Aorta (tissue), 5 donors: ENCODE data around the gene PTPRD. TPM values are rescaled to one million over a fixed set of nuclear protein-coding genes. Genes with fewer than 3 reads are reported as not detected.
"Not testable (repeated sequence)": the region's sequence is repeated elsewhere in the genome, so short reads cannot be mapped to it uniquely, and the experiment has no call there.

Experiments used
- ATAC-seq: fragments of 200-7000 bp; cut with Tn5 transposase; one replicate; pipeline ENCODE4 v1.9.1; 2022; ENCODE audit warnings: moderate library complexity; ENCODE audit not compliant: low FRiP score
- DNase-seq, 2 donors: peaks; one replicate each; pipeline ENCODE4 v3.0.0-alpha.2; 2020
- H3K27ac ChIP-seq, 2 donors: one replicate each; pipeline ENCODE4 v1.5.1; 2013; ENCODE audit warnings: low read length in 2 of 2, mild to moderate bottlenecking in 2 of 2, moderate library complexity in 2 of 2, control low read depth in 1 of 2, inconsistent platforms in 1 of 2, low read depth in 1 of 2
- H3K27me3 ChIP-seq, 2 donors: one replicate each; pipeline ENCODE4 v1.6.1; 2013; ENCODE audit warnings: control low read depth in 1 of 2, low read length in 1 of 2, mild to moderate bottlenecking in 1 of 2, moderate library complexity in 1 of 2; ENCODE audit not compliant: insufficient read depth in 2 of 2, control insufficient read depth in 1 of 2
- H3K36me3 ChIP-seq, 2 donors: one replicate each; pipeline ENCODE4 v1.6.1; 2013; ENCODE audit warnings: control low read depth in 1 of 2, low read length in 1 of 2, mild to moderate bottlenecking in 1 of 2; ENCODE audit not compliant: insufficient read depth in 2 of 2, control insufficient read depth in 1 of 2
- H3K4me1 ChIP-seq, 2 donors: one replicate each; pipeline ENCODE4 v1.6.1; 2013; ENCODE audit warnings: low read length in 2 of 2, control low read depth in 1 of 2, mild to moderate bottlenecking in 1 of 2, moderate library complexity in 1 of 2; ENCODE audit not compliant: insufficient read depth in 2 of 2, control insufficient read depth in 1 of 2
- H3K4me3 ChIP-seq, 2 donors: one replicate each; pipeline ENCODE4 v1.5.1; 2013; ENCODE audit warnings: low read length in 2 of 2, control low read depth in 1 of 2, mild to moderate bottlenecking in 1 of 2
- H3K9me3 ChIP-seq: one replicate; pipeline ENCODE4 v1.6.1; 2013; ENCODE audit warnings: mild to moderate bottlenecking, low read length; ENCODE audit not compliant: control insufficient read depth
- WGBS, 2 donors: extraction: QIAGEN DNeasy Blood & Tissue Kit; methylation state at CpG; one replicate each; pipeline ENCODE4 v1.1.7; 2013; 5-methylcytosine and 5-hydroxymethylcytosine counted together
- intact Hi-C, 2 donors: fragments of 100-400 bp; cut with DNase I; formaldehyde crosslinking; loops; one replicate each; pipeline versions ENCODE4 v1.14.2 to v1.15.0; 2022
- polyA plus RNA-seq, 2 donors: library from polyadenylated mRNA; stranded (reverse); fragments of 200-250 nt; gene quantifications; one replicate each; pipeline ENCODE4 v1.2.3, GENCODE V29; 2013
- total RNA-seq, 2 donors: library from RNA; stranded (reverse); fragmentation: NEBNext Ultra II Directional; extraction: Animal tissue kit (Norgen Biotek cat#: 25700); gene quantifications; one replicate each; pipeline ENCODE4 v1.2.1, GENCODE V29; 2021
- donor health status: healthy with polysubstance abuse.
- donor health status: Bipolar disorder and iron deficiency.
- donor health status: DM: no; HTN: no; CAD: no.
- donor health status: DM: no; HTN: no; CAD: no.
- donor health status: DM: yes; HTN: yes; CAD: no.

Gene PTPRD
- total and polyA plus RNA-seq, 4 donors: 1.5 to 92.0 (median 29.4) TPM

DNA sequence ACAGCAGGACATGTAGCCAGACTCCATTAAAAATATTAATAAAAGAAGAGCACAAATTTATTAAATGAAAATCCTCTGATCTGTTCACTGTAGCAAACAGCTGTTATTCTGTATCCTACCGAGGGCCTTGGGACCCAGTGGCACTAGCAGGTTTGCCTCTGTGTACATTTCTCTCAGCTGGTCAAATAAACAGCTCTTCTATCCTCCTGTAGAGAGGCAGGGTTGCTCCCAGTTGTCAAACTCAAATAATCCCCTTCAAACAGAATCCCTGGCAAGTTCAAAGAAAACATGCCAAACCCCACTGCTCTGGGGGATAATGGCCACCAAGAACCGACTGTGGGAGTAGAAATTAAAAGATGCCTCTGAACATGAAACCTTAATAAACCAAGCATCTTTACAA lies 1551.2 kb downstream of the PTPRD start:
- H3K36me3 ChIP-seq: no peaks in the 10 kb centered on the region
- no peaks in the 10 kb centered on the region for H3K4me1 ChIP-seq
- DNase-seq (no peak), ATAC-seq (no peak)
- intact Hi-C loops: no loop called here
- 39 to 47% methylated on average over 2 of the region's 2 CpGs for WGBS, 2 donors
- no peak overlapping the region for H3K27ac ChIP-seq
- H3K9me3 ChIP-seq: no peaks in the 10 kb centered on the region
- H3K27me3 ChIP-seq: no peaks in the 10 kb centered on the region
- H3K4me3 ChIP-seq: no peak overlapping the region

DNA sequence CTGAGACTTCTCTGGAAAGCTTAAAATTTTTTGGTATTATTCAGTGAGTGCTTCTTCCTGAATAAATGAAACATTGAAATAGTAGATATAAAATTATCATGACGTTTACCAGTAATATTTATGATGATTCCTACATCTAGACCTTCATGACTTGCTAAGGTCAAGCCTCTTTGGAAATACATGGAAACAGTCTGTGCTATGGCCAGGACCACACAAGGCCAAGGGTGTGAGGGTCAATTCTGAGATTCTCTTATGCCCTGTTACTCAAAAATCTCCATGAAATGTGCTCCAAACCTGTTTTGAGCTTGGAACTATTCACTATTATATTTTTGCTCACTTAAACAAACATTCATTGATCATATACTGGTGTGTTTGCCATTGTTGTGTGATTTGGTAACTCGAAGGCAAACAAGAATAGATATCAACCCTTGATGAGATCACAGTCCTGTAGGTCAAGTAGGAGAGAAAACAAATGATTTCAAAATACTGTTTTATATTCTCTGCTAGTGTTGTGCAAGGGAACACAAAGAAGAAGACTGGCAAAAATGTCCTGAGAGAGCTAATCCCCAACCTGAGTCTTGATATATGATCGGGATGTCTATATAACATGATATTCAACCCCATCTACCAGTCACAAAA lies 1558.3 kb downstream of the PTPRD start:
- no peaks in the 10 kb centered on the region for H3K9me3 ChIP-seq
- H3K27ac ChIP-seq: no peak overlapping the region
- H3K4me1 ChIP-seq: no peaks in the 10 kb centered on the region
- 81 to 89% methylated on average over 3 of the region's 3 CpGs for WGBS, 2 donors
- intact Hi-C loops: no loop called here
- no peak for ATAC-seq
- no peak for DNase-seq
- no peaks in the 10 kb centered on the region for H3K27me3 ChIP-seq
- no peaks in the 10 kb centered on the region for H3K36me3 ChIP-seq
- H3K4me3 ChIP-seq: no peak overlapping the region

DNA sequence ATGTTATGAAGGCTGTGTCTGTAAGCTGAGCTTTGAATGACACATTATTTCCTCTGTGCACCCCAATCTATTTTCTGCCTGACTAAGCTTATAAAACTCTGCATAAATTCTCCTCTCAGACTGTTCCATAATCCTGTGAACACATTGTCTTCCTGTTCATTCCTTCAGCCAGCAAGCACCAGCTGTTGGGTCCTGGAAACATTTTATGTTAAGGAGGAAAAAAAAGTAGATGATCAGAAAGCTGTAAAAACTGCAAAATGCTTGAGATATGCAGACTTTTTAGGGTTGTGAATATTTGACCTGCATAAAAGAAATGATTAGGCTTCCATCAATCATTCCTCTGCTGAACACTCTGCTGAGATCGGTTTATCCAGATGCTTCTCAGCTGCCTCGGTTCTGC lies 1567.2 kb downstream of the PTPRD start:
- H3K9me3 ChIP-seq: no peaks in the 10 kb centered on the region
- no peak overlapping the region for H3K27ac ChIP-seq
- DNase-seq (no peak), ATAC-seq (no peak)
- H3K4me3 ChIP-seq: no peak overlapping the region
- no peaks in the 10 kb centered on the region for H3K27me3 ChIP-seq
- intact Hi-C loops: no loop called here
- WGBS, 2 donors: 65 to 78% methylated on average over 2 of the region's 2 CpGs
- H3K36me3 ChIP-seq: no peaks in the 10 kb centered on the region
- H3K4me1 ChIP-seq: no peaks in the 10 kb centered on the region

DNA sequence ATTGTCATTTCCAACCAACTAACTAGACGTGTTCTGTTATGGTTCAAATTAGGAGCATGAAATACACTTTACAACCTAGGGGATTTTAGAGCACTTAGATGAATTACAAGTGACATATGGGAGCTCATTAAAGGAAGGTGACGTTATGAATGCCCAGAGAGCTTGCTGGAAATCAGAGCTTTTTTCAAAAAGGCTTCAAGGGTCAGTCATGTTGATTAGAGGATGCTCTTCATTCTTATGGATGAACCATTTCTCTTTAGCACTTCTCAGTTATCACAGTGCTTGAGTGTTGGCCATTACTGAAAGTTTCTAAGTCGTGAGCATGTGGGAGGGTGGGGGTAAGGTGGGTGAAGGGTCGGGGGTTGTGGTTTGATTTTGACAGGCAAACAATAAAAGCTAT lies 1567.7 kb downstream of the PTPRD start:
- Histone ChIP-seq H3K4me3 (no peak overlapping the region), H3K36me3 (no peaks in the 10 kb centered on the region), H3K9me3 (no peaks in the 10 kb centered on the region), H3K4me1 (no peaks in the 10 kb centered on the region), H3K27me3 (no peaks in the 10 kb centered on the region), H3K27ac (no peak overlapping the region)
- ATAC-seq: no peak
- WGBS, 2 donors: 78 to 85% methylated on average over 4 of the region's 4 CpGs
- DNase-seq: no peak
- intact Hi-C loops: no loop called here

DNA sequence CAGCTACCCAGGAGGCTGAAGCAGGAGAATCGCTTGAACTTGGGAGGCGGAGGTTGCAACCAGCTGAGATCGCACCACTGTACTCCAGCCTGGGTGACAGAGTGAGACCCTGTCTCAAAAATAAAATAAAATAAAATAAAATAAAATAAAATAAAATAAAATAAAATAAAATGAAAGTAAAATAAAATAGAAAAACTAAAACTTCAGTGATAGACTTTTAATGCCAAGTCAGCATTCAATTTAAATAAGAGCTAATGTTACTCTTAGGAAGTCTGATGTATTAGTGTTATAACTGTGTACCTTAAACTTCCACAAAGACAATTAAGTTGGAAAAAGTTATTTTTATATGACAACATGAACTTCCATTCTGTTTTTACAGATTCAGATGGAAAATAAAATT lies 1569.0 kb downstream of the PTPRD start:
- WGBS, 2 donors: 97 to 99% methylated on average over 3 of the region's 3 CpGs
- H3K27ac ChIP-seq, H3K4me1 ChIP-seq, H3K4me3 ChIP-seq, ATAC-seq, intact Hi-C loops, DNase-seq, H3K27me3 ChIP-seq, H3K36me3 ChIP-seq, H3K9me3 ChIP-seq: not testable (repeated sequence)

DNA sequence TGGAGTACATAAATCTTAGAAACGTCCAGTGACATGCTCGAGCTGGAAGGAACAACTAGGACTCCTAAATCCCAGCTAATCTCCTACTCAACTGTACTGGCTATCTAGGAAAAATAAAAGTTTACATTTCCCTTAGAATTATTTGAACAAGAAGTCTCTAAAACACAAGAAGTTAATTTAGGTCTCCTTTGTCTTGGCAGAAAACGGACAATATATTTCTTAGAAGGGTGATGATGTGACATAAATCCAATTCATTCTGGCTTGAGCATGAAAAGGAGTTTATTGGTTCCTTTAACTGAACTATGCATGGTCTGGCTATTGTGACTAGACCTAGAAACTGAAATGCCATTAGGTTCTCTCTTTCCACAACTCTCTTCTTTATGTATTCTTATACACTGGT lies 1571.0 kb downstream of the PTPRD start:
- Histone ChIP-seq H3K9me3 (no peaks in the 10 kb centered on the region), H3K27ac (no peak overlapping the region), H3K27me3 (no peaks in the 10 kb centered on the region), H3K4me1 (no peaks in the 10 kb centered on the region), H3K4me3 (no peak overlapping the region), H3K36me3 (no peaks in the 10 kb centered on the region)
- ATAC-seq (no peak), DNase-seq (no peak)
- intact Hi-C loops: no loop called here
- WGBS, 2 donors: 4 to 23% methylated on average over 3 of the region's 3 CpGs

DNA sequence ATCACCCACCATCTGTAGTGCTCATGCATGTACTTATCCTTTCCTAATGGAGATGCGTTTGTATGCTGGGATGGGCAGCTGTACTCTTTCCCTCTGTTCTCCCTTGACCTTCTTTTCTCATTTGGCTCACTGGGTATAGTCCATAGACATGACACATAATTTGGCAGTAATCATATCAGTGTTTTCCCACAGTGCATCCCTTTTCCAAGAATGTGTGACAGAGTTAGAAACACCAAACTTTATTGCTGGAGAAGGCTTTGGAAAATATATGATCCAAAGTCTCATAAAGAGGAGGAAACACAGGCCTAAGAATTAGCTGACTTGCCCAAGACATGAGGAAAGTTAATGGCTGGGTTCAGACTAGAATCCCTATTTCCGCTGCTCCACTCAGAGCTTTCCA lies 1579.8 kb downstream of the PTPRD start:
- WGBS, 2 donors: 75 to 79% methylated on average over 2 of the region's 2 CpGs
- H3K4me1 ChIP-seq: no peaks in the 10 kb centered on the region
- ATAC-seq: peak; percentile 40

DNA sequence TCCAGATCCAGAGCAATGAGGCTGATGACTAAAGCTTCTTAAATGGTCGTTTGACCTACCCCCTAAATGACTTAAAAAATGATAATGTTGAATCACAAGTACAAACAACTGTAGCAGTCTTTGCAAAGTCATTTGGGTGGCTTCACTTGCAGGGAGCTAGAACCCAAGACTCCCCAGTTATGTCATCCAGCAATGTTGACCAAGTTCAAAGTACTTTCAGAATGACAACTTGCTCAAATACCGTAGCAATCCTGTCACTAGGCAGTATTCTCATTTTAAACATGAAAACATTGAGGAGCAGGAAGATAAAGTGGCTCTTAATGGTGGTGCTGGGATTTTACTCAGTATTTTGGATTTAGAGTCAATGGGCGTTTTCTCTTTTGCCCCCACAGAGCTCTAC lies 1596.2 kb downstream of the PTPRD start:
- no peak for ATAC-seq
- no peaks in the 10 kb centered on the region for H3K36me3 ChIP-seq
- WGBS, 2 donors: 89 to 90% methylated on average over 3 of the region's 3 CpGs
- intact Hi-C loops: no loop called here
- no peaks in the 10 kb centered on the region for H3K4me1 ChIP-seq
- no peak overlapping the region for H3K4me3 ChIP-seq
- H3K9me3 ChIP-seq: peaks cover 1% of the 10 kb centered on the region
- no peak overlapping the region for H3K27ac ChIP-seq
- H3K27me3 ChIP-seq: no peaks in the 10 kb centered on the region
- no peak for DNase-seq

More for the DNA sequence above, 1579.8 kb downstream of the PTPRD start:
- H3K4me3 ChIP-seq: no peak overlapping the region
- H3K9me3 ChIP-seq: peaks cover 4% of the 10 kb centered on the region
- no peaks in the 10 kb centered on the region for H3K36me3 ChIP-seq
- intact Hi-C loops: no loop called here
- no peak overlapping the region for H3K27ac ChIP-seq
- DNase-seq: no peak
- no peaks in the 10 kb centered on the region for H3K27me3 ChIP-seq

DNA sequence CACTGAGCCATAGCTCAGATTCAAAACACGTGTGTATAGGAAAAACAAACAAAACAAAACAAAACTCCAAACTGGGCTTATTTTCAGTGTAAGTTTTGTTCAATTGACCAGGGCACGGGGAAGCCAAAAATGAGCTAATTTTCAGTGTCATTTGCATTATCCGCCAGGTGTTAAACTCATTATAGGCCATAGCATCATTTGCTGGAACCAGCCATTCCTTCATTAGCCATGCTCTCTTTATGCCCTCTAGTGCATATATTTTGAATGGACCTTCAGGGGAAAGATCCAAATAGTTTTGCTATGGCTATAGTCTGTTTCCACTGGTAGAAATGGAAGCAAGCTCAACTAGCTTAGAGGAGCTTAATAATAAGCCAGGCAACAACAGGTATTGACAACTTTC lies 1608.0 kb downstream of the PTPRD start:
- intact Hi-C loops: no loop called here
- no peaks in the 10 kb centered on the region for H3K27me3 ChIP-seq
- no peaks in the 10 kb centered on the region for H3K9me3 ChIP-seq
- ATAC-seq (no peak), DNase-seq (no peak)
- H3K4me1 ChIP-seq: no peaks in the 10 kb centered on the region
- no peak overlapping the region for H3K27ac ChIP-seq
- H3K36me3 ChIP-seq: no peaks in the 10 kb centered on the region
- no peak overlapping the region for H3K4me3 ChIP-seq
- 89 to 92% methylated on average over 3 of the region's 3 CpGs for WGBS, 2 donors
